22Rv1 (cell line): ENCODE results near the gene GCSH.
A peak's percentile ranks its signal among the peaks of the same experiment; 100 is the strongest.

Experiments used
- H3K27ac ChIP-seq: fragments of 450-650 bp; 2 replicates; pipeline ENCODE4 v1.5.1; 2017
- ZFX ChIP-seq: fragments of 450-650 bp; IDR thresholded peaks from 2 replicates; pipeline ENCODE4 v1.6.1; 2017; ENCODE audit warnings: antibody characterized with exemption, borderline replicate concordance
- TF ChIP-seq, protein P1 (sequence below): fragments of 450-650 bp; IDR thresholded peaks from 2 replicates; pipeline ENCODE4 v1.5.1; 2017; ENCODE audit warnings: mild to moderate bottlenecking

Gene GCSH

DNA sequence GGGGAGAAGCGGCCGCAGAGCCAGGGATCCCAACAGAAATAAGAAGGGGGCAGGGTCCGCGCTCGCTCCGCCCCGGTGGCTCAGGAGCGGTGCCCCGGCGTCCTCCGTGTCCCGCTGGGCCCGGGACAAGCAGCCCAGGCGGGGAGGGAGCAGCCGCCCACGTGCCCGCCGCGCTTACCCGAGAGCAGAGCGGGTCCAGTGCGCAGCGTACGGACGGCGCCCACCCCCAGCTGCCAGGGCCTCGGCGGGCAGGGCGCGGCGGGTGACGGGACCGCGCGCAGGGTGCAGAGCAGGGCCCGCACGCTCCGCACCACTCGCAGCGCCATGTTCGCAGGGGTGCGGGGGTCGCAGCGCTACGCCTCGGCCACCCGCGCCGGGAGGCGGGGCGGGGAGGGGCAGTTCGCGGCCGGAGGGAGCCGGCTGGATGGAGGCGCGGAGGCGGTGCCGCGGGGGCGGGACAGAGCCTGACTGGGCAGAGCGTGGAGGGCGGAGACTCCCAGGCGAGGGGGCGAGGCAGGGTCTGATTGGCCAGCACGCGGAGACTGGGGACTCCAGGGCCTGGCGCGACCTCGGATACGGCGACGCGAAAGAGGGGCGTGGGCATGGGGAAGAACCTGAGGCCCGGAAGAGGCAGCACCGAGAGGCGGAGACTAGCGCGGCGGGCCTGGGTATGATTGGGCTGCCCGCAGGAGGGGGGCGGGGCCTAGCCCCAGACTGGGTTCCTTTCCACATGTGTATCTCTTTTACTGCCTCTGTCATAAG is at the start of gene GCSH:
Gene GCSH, minus strand, starts transcription at position 443 of the 762 bp plus-strand sequence. Its CDS starts 117 bp downstream, at position 326.
- H3K27ac ChIP-seq: peak within 1 kb of the TSS; percentile 80
- TF ChIP-seq, protein P1, sequence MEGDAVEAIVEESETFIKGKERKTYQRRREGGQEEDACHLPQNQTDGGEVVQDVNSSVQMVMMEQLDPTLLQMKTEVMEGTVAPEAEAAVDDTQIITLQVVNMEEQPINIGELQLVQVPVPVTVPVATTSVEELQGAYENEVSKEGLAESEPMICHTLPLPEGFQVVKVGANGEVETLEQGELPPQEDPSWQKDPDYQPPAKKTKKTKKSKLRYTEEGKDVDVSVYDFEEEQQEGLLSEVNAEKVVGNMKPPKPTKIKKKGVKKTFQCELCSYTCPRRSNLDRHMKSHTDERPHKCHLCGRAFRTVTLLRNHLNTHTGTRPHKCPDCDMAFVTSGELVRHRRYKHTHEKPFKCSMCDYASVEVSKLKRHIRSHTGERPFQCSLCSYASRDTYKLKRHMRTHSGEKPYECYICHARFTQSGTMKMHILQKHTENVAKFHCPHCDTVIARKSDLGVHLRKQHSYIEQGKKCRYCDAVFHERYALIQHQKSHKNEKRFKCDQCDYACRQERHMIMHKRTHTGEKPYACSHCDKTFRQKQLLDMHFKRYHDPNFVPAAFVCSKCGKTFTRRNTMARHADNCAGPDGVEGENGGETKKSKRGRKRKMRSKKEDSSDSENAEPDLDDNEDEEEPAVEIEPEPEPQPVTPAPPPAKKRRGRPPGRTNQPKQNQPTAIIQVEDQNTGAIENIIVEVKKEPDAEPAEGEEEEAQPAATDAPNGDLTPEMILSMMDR: no peak
- TF ChIP-seq ZFX: no peak

DNA sequence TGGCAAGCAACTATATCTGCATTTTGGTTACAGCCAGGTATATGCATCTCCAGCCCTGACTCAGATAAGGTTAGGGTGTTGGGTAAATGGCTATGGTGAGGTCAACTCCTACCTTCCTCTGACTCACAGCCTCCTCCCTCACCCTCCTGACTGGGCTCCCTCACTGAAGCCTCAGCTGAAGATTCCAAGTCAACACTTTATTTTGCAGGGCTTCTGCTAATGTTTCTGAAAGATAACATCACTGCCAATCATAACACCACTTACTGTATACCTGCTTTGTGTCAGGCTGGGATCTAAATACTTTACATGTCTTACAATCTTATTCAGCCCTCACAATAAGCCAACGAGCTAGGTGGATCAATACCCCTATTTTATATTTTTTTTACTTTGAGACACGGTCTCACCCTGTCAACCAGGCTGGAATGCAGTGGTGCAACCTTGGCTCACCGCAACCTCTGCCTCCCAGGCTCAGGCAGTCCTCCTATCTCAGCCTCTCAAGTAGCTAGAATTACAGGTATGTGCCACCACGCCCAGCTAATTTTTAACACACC is 47.8 kb upstream of the GCSH start:
- no peak overlapping the region for H3K27ac ChIP-seq
- TF ChIP-seq, protein P1: no peak
- no peak for TF ChIP-seq ZFX

DNA sequence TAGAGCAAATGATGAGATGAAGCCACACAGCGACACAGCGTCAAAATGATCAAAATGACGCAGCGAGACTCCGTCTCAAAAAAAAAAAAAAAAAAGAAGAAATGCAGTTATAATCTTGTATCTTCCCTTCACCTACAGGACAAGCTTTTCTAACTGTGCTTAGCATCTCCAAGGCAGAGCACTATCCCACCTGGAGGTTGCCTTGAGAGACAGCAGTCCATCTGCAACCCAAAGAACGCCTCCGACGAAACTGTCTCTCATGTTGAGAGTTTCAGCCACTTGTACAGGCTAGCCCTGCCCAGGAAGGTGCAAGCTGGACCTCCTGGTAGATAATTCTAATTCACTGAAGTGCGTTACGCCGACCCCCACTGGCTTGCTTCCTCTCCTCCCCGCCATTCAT is 46.7 kb upstream of the GCSH start:
- no peak for TF ChIP-seq ZFX
- TF ChIP-seq, protein P1: no peak

DNA sequence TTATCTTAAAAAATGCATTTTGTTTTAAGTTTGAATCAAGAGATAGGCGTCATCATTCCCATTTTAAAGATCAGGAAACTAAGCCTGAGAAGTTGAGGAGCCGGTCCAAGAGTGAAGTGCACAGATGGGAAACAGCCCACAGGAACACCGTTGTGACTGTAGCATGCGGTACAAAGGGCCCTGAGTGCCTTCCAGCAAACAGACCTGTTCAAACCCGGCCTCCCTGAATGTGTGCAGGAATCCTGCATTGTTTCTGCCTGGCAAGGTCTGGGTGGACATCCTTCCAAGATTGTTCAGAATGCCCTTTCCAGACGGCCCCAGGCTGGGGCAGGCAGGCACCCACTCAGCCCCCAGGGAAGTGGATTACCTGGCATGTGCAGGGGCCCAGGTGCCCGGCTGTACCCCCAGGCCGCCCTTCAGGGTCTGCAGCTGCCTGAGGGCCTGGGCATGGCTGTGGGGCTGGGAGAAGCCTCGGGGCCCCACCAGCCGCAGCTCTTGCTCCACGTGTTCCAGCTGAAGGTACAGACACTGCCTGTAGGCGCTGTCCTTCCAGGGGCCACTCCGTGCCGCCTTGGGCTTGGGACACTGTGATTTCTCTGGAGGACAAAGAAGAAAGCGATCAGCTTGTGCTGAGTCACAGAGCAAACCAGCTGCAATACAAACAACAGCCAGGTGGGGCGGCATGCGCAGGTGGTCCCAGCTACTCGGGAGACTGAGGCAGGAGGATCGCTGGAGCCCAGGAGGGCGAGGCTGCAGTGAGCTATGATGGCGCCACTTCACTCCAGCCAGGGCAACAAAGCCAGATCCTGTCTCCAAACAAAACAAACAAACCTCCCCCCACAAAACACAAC is 45.0 kb upstream of the GCSH start:
- TF ChIP-seq, protein P1: peak; percentile 41
- no peak for TF ChIP-seq ZFX
- H3K27ac ChIP-seq: no peak overlapping the region

More for the DNA sequence above, 46.7 kb upstream of the GCSH start:
- H3K27ac ChIP-seq: no peak overlapping the region

DNA sequence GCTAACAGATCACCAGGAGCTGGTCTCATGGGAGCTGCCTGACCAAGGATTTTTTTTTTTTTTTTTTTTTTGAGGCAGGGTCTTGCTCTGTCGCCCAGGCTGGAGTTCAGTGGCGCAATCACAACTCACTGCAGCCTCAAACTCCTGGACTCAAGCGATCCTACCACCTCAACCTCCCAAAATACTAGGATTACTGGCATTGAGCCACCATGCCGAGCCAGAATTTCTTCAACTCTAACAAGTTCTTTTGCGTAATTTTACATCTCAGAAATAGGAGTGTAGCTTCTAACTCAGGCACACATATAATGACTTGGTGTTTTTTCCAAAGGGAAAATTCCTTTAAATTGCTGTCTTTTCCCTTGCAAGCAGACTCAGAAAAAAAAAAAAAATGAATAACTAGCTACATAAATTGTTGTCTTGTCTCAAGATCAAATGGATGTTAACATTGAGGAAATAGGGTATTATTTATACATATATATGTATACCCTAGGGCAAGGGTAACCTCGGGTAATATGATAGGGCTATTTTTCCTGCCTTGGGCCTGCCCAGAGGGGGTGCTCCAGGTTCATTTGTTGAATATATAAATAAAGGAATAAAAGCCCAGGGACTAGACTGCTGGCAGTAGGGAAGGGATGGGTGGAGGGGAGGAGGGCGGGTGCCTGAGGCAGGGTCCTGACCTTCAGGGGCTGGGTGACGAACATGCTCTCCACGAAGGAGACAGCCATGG is 42.8 kb upstream of the GCSH start:
- no peak overlapping the region for H3K27ac ChIP-seq
- TF ChIP-seq, protein P1: no peak
- TF ChIP-seq ZFX: no peak

DNA sequence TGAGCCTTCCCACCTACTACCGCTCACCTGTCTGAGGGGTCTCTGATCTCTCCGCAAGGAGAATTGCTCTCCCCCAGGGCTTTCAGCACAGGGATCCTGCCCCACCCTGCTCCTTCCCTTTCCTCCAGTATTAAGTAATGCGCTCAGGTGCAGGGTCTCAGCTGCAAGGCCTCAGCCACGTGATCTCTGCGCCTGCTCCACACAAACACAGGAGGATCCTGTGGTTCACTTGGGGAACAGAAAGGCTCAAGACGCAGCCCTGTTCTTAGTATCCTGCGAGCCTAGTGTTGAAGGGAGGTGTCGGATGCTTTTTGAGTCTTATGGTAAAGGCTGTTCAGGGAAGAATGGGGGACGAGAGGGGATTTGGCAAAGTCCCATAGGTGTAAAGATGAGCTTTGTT is 41.6 kb upstream of the GCSH start:
- no peak overlapping the region for H3K27ac ChIP-seq
- TF ChIP-seq, protein P1: no peak
- TF ChIP-seq ZFX: no peak
